ENCODE results near the gene MTFR2. TPM values are rescaled to one million over a fixed set of nuclear protein-coding genes. Genes with fewer than 3 reads are reported as not detected.

The MTFR2 gene
- total and polyA plus RNA-seq, 2 of the 13 experiments (the other 11 are each of a cell fraction or from before 2014, with no cell fraction given): 6.7 to 10.7 TPM

DNA sequence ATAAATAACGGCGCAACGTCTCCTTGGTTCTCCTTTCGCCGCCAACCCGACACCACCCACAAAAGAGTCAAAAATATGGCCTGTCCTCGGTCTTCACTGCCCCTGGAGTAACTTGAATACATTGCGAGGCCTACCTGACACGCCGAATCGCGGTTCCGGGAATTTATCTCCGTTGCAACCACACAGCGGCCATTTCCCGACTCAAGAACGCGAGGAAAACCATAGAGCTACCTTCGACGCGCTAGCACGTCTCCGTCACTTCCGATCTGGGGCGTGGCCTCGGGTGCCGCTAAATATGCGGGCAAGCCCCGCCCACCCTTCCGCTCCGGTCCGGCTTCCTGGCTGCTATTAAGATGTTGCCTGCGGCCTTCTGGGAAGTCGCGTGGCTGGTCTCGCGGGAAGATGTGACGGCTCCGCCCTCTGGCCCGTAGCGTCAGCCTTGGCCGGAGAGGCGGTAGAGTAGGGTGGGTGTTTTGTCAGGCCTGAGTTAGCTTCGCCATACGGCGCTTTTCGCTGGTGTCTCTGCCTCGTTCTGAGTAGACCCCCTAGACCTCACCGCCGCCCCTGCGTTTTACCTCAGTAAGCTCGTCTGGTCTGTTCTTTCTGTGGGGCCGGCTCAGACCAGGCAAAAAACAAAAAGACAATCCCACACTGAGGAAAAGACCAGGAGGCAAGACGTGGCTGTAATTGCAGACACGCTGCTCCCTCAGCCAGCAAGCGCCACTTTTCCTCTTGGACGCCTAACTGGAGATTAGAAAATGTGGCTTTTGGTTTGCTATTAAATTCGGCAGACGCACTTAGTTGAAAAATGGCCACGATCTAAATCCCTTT, 39.7 kb upstream of the MTFR2 start, which contains the start of gene BCLAF1 (continued):
- TF ChIP-seq ATF1 (CRISPR knock-in tag; IDR thresholded peaks at IDR 0.05): peak; percentile 89
- TF ChIP-seq KDM5B (CRISPR knock-in tag; IDR thresholded peaks at IDR 0.05; ENCODE audit: borderline replicate concordance): peak; percentile 76; the same call in 1 of the 2 replicates
- no peak for TF ChIP-seq STAT5B (CRISPR knock-in tag; IDR thresholded peaks at IDR 0.05)
- TF ChIP-seq ZNF431 (CRISPR knock-in tag; IDR thresholded peaks at IDR 0.05; ENCODE audit: borderline replicate concordance, low read depth): no peak; the same call in 1 of the 2 replicates
- TF ChIP-seq FIP1L1 (IDR thresholded peaks at IDR 0.05; ENCODE audit: borderline replicate concordance, insufficient read depth, low read depth, low read length): peak; percentile 0; the same call in 1 of the 2 replicates
- TF ChIP-seq, protein P1, sequence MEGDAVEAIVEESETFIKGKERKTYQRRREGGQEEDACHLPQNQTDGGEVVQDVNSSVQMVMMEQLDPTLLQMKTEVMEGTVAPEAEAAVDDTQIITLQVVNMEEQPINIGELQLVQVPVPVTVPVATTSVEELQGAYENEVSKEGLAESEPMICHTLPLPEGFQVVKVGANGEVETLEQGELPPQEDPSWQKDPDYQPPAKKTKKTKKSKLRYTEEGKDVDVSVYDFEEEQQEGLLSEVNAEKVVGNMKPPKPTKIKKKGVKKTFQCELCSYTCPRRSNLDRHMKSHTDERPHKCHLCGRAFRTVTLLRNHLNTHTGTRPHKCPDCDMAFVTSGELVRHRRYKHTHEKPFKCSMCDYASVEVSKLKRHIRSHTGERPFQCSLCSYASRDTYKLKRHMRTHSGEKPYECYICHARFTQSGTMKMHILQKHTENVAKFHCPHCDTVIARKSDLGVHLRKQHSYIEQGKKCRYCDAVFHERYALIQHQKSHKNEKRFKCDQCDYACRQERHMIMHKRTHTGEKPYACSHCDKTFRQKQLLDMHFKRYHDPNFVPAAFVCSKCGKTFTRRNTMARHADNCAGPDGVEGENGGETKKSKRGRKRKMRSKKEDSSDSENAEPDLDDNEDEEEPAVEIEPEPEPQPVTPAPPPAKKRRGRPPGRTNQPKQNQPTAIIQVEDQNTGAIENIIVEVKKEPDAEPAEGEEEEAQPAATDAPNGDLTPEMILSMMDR (CRISPR knock-in tag; IDR thresholded peaks at IDR 0.05): no peak
- peak; percentile 96 for TF ChIP-seq KAT8 (CRISPR knock-in tag; IDR thresholded peaks at IDR 0.05)
- TF ChIP-seq, protein P2, sequence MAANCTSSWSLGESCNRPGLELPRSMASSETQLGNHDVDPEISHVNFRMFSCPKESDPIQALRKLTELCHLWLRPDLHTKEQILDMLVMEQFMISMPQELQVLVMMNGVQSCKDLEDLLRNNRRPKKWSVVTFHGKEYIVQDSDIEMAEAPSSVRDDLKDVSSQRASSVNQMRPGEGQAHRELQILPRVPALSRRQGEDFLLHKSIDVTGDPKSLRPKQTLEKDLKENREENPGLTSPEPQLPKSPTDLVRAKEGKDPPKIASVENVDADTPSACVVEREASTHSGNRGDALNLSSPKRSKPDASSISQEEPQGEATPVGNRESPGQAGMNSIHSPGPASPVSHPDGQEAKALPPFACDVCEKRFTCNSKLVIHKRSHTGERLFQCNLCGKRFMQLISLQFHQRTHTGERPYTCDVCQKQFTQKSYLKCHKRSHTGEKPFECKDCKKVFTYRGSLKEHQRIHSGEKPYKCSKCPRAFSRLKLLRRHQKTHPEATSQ (CRISPR knock-in tag; IDR thresholded peaks at IDR 0.05; ENCODE audit: borderline replicate concordance): peak; percentile 76; the same call in 1 of the 2 replicates
- TF ChIP-seq ZMAT3 (CRISPR knock-in tag; conservative IDR thresholded peaks at IDR 0.05): peak; percentile 16
- TF ChIP-seq, protein P3, sequence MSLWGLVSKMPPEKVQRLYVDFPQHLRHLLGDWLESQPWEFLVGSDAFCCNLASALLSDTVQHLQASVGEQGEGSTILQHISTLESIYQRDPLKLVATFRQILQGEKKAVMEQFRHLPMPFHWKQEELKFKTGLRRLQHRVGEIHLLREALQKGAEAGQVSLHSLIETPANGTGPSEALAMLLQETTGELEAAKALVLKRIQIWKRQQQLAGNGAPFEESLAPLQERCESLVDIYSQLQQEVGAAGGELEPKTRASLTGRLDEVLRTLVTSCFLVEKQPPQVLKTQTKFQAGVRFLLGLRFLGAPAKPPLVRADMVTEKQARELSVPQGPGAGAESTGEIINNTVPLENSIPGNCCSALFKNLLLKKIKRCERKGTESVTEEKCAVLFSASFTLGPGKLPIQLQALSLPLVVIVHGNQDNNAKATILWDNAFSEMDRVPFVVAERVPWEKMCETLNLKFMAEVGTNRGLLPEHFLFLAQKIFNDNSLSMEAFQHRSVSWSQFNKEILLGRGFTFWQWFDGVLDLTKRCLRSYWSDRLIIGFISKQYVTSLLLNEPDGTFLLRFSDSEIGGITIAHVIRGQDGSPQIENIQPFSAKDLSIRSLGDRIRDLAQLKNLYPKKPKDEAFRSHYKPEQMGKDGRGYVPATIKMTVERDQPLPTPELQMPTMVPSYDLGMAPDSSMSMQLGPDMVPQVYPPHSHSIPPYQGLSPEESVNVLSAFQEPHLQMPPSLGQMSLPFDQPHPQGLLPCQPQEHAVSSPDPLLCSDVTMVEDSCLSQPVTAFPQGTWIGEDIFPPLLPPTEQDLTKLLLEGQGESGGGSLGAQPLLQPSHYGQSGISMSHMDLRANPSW (CRISPR knock-in tag; IDR thresholded peaks at IDR 0.05; ENCODE audit: borderline replicate concordance): peak; percentile 64; the same call in 1 of the 2 replicates
- no peak for TF ChIP-seq FOSL1 (CRISPR knock-in tag; IDR thresholded peaks at IDR 0.05; ENCODE audit: borderline replicate concordance)
- no peak for TF ChIP-seq JUNB (CRISPR knock-in tag; IDR thresholded peaks at IDR 0.05; ENCODE audit: borderline replicate concordance)
- TF ChIP-seq CCAR2 (optimal IDR thresholded peaks at IDR 0.05; ENCODE audit: low read depth, low read length): no peak
- TF ChIP-seq ZNF713 (CRISPR knock-in tag; IDR thresholded peaks at IDR 0.05): no peak
- no peak; the same call in 1 of the 2 replicates for TF ChIP-seq ZNF484 (CRISPR knock-in tag; IDR thresholded peaks at IDR 0.05; ENCODE audit: borderline replicate concordance, low read depth)
- TF ChIP-seq MED1 (CRISPR knock-in tag; IDR thresholded peaks at IDR 0.05): peak; percentile 63; the same call in 1 of the 2 replicates
- TF ChIP-seq ZNF83 (CRISPR knock-in tag; IDR thresholded peaks at IDR 0.05; ENCODE audit: borderline replicate concordance): no peak
- TF ChIP-seq ATM (IDR thresholded peaks at IDR 0.05; ENCODE audit: borderline replicate concordance): no peak
- no peak for TF ChIP-seq ATRX (CRISPR knock-in tag; IDR thresholded peaks at IDR 0.05; ENCODE audit: borderline replicate concordance)
- no peak for TF ChIP-seq SMC3 (IDR thresholded peaks at IDR 0.05; ENCODE audit: low read length)
- TF ChIP-seq ZNF773 (CRISPR knock-in tag; IDR thresholded peaks at IDR 0.05; ENCODE audit: borderline replicate concordance): 0 out of 2 replicates have a peak, but pooled peaks have one; percentile 26
- TF ChIP-seq JDP2 (CRISPR knock-in tag; IDR thresholded peaks at IDR 0.05; ENCODE audit: borderline replicate concordance): peak; percentile 16; the same call in 1 of the 2 replicates
- 0 out of 2 replicates have a peak, but pooled peaks have one; percentile 12 for TF ChIP-seq NFE2L2 (IDR thresholded peaks at IDR 0.05; ENCODE audit: low read length)
- TF ChIP-seq RCOR2 (CRISPR knock-in tag; IDR thresholded peaks at IDR 0.05): no peak; the same call in 1 of the 2 replicates

All from HepG2 (cell line).